ENCODE measurements around the gene OSBPL2. TPM values are rescaled to one million over a fixed set of nuclear protein-coding genes. Genes with fewer than 3 reads are reported as not detected.

Gene OSBPL2
- total and polyA plus RNA-seq, 2 donors (not counting 3 experiments of a cell fraction or from before 2014, with no cell fraction given), result 13.1 to 33.0 TPM

DNA sequence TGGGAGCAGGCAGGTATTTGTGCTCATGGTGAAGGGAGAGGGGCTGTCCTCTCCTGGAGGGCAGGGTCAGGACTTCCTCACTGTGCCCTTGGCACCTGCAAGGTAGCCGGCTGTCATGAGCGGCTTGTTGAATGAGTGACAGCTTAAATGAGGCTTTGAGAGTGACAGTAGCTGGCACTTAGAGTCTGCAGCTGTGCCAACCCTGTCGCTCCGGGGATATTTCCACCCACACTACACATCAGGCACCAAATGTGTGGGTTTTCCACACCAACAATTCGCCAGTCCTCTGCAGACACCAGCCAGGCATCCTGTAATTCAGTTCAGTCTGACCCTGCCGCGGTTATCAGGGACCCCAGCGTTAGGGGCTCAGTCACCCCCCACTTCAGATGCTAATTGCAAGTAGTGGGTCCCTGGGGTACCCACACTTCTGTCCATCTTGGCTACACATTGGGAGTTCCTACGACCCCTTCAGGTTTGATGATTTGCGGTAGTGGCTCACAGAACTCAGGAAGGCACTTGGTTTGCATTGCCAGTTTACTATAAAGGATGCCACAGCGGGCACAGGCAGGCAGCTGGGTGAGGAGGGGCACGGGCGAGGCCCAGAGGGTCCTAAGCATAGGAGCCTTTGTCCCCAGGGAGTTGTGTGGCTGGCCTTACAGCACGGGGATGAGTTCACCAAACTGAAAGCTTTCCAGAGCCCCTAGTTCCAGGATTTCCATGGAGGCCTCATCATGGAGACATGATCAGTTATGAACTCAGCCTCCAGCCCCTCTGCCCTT lies 46.4 kb upstream of the OSBPL2 start:
- intact Hi-C loops (cut with micrococcal nuclease), result no loop called here
- no peak for DNase-seq (ENCODE audit: low read depth, low spot score)
- FAIRE-seq, result no peak

More for the DNA sequence above, 46.4 kb upstream of the OSBPL2 start:
- H3K9me3 ChIP-seq (replicated peaks; ENCODE audit: control insufficient read depth, insufficient read depth, low read length), result no peaks in the 10 kb centered on the region
- peaks cover 2 to 9% of the 10 kb centered on the region in 2 experiments for H3K36me3 ChIP-seq (ENCODE audit: control insufficient read depth in 2 of 2, extremely low read depth in 1 of 2, insufficient read depth in 2 of 2, low read length in 2 of 2)
- no peak for TF ChIP-seq FOS (IDR thresholded peaks at IDR 0.05; ENCODE audit: borderline replicate concordance, insufficient read depth, low read length)
- no peak for TF ChIP-seq EZH2 (IDR thresholded peaks at IDR 0.05; ENCODE audit: borderline replicate concordance, low read depth, low read length, severe bottlenecking)
- no peak for TF ChIP-seq GATA2 (IDR thresholded peaks at IDR 0.05; ENCODE audit: insufficient read depth, insufficient read length, low read depth, low read length)
- TF ChIP-seq POLR2AphosphoS5 (IDR thresholded peaks at IDR 0.05; ENCODE audit: insufficient read depth, low read depth, low read length), result no peak
- no peak for TF ChIP-seq MAX (IDR thresholded peaks at IDR 0.05; ENCODE audit: insufficient read depth, insufficient read length)
- TF ChIP-seq POLR2A (IDR thresholded peaks at IDR 0.05; ENCODE audit: low read depth, low read length), result no peak
- TF ChIP-seq MYC (IDR thresholded peaks at IDR 0.05; ENCODE audit: low read depth, low read length), result no peak
- TF ChIP-seq CTCF (IDR thresholded peaks at IDR 0.05; ENCODE audit: extremely low read depth in 1 of 2, insufficient read depth in 1 of 2, low read depth in 1 of 2, low read length in 2 of 2), result no peak
- TF ChIP-seq JUN (IDR thresholded peaks at IDR 0.05; ENCODE audit: borderline replicate concordance, insufficient read depth, insufficient read length, low read depth), result no peak
- H3K4me3 ChIP-seq (replicated peaks in 1 of 3; ENCODE audit: insufficient read depth in 1 of 3, low read depth in 1 of 3, low read length in 3 of 3), result no peak overlapping the region
- peaks cover 9% of the 10 kb centered on the region for H3K4me1 ChIP-seq (ENCODE audit: control insufficient read depth, extremely low read depth, insufficient read depth, low read length)
- H3K9ac ChIP-seq (replicated peaks; ENCODE audit: extremely low read depth, insufficient read depth, low read length), result no peak overlapping the region
- no peaks in the 10 kb centered on the region for H3K27me3 ChIP-seq (ENCODE audit: control insufficient read depth in 2 of 2, insufficient read depth in 2 of 2, low read length in 2 of 2)
- no peak overlapping the region for H2AFZ ChIP-seq (ENCODE audit: low read depth, low read length)
- dilution Hi-C loops (cut with MboI; ENCODE audit: extremely low pct_ligation_motif_present, low sequenced_read_pairs), result no loop called here
- ChIA-PET CTCF (interaction anchor here (1.4 kb wide), 1 partner anchor 181 kb away, joined by 4 read pairs; no protein-coding TSS in a partner anchor), POLR2A (no interaction called here)
- H3K4me2 ChIP-seq (ENCODE audit: insufficient read depth, low read length), result no peak overlapping the region
- BruUV-seq (replicated peaks), result no TSS peak
- H3K79me2 ChIP-seq (ENCODE audit: control insufficient read depth, insufficient read depth, low read length), result peaks cover 11% of the 10 kb centered on the region
- no peak overlapping the region for H3K27ac ChIP-seq (ENCODE audit: insufficient read depth, low read depth, low read length)
- H3K9me1 ChIP-seq (replicated peaks; ENCODE audit: control insufficient read depth, extremely low read depth, insufficient read depth, low read length), result no peaks in the 10 kb centered on the region
- no peaks in the 10 kb centered on the region for H4K20me1 ChIP-seq (replicated peaks; ENCODE audit: control insufficient read depth, extremely low read depth, insufficient read depth, low read length)

Measured in endothelial cell of umbilical vein (primary cell).